Hematopoietic multipotent progenitor cell treated with erythropoietin and hydrocortisone succinate and interleukin-3 and kit ligand, for 8 days (in vitro differentiated cells): Measurements from ENCODE around the gene TCOF1.
"Not testable (repeated sequence)": the region's sequence is repeated elsewhere in the genome, so short reads cannot be mapped to it uniquely, and the experiment has no call there.

Source experiments
- DNase-seq: peaks from one replicate; pipeline ENCODE4 v3.0.0-alpha.2; 2015

Gene TCOF1

DNA sequence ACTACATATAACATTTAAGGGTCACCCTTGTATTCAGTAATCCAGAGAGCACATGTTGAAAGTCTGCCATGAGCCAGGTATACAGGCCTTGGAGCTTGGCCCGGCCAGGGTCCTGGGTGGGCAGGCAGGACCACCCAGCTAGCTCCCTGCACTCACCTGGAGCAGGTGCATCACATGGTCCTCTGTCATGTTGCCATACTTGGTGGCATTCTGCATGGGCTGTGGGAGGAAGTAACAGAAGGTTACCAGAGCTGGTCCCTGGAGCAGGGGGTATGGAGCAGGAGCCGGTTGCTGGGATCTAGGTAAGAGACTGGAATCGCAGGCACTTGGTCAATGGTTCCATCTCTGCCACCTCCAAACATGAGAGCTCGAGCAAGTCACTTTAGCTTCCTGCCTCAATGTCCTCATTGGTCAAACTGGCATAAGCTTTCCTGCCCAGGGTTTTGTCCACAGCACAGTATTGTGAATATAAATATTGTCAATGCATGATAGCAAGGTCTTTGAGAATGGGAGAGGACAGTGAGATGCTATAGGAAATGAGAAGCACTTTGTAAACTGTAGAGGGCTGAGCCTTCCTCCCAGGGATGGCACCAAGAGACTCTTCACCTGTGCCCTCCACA, 48.7 kb downstream of the TCOF1 start:
- no peak for DNase-seq

DNA sequence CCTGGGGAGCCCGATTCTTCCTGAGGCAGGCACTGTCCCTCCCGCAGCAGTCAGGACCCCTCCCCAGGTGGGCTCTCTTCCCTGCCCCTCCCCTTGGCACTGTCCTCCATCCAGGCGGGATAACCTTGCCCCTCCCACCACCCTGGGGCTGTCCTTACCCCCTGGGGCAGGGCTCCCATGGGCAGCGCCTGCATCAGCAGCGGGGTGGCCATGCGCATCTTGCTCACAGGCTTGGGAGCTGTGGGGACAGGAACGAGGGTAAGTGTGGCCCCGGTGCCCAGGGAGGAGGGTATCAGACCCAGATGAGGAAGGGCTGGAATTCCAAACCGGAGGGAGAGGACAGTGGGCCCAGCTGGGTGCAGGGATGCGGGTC, 49.2 kb downstream of the TCOF1 start:
- DNase-seq = no peak

DNA sequence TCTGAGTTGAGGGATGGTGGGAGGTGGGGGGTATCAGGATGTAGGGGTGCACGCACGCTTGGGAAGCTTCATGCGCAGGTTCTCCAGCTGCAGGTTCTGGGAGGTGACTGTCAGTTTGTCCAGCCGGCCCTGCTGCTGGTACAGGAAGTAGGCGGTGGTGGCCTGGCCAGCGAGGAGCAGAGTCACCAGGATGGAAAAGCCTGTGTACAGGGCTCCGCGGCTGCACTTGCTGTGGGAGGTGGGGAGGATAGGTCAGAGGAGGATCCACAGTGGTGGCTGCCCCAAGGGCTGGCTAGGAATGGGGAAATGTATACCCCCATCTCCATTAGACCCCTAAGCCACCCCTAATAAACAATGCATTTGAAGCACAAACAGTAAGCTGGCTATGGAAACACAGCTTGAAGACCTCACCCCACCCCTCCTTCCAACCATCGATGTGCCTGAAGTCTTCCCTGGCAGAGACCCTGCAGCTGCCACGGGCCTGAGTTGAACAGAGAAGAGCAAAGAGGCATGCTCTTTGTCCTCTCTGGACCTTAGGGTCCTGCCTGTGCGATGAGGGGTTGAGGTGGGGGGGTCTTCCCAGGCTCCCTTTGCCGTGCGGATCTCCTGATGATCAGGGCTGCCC, 49.7 kb downstream of the TCOF1 start:
- no peak for DNase-seq

DNA sequence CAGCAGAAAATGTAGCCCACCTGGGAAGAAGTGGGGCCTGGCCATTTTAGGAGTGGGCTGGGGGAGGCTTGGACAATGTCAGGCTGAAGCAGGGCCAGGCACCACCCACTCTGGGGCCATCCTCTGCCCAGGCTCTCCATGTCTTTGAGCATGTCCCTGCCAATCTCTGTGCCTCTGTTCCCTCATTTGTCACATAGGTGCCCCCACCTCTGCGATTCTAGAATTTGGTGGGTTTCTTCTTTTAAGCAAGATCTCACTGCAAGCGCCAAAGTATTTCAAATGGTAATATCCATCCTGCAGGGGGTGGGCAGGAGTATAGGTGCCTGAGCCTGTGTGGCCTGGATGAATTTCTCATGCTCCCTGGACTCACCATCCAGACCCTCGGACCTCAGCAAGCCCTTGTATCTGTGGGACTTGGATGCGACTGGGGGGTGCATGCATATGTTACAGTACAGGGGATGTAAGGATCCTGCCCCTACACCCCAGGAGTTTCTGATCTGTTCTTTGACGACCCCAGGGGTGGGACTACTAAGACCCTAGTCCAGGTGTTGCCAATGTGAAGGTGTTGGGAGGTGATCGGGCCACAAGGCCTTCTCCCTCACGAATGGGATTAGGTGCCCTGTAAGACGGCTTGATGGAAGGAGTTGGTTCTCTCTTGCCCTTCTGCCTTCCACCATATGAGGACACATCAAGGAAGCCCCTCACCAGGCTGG, 50.9 kb downstream of the TCOF1 start:
- no peak for DNase-seq

DNA sequence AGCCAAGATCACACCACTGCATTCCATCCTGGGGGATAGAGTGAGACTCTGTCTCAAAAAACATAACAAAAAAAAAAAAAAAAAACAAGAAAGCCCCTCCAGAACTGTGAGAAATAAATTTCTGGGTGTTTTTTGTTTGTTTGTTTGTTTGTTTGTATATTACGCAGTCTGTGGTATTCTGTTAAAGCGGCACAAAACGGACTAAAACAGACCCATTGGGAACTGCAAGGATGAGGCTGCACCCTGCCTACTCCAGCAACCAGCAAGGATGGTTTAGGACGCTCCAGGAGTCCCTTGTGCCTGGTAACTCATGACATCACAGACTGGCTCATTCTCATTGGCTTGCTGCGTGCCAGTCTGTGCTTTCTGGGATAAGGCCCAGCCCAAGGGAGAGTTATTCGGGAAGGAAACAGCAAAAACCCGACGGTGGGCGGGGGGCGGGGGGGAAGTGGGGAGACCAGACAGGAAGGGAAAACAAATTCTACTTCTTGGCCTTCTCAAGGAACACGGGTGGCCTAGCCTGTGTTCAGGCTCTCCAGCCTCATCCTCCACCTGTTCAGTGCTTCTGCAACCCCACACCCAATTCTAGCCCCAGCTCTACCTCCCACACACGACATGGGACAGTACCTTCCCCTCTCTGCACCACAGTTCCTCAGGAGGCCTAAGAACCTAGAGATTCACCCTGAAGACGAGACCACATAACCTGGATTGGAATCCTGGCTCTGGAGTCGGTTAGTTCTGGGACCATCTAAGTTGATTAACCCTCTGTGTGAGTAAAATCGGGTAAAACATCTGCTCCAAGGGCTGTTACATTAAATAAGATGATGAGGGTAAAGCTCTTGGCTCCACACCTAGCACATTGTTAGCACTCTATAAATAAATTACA, 52.4 kb downstream of the TCOF1 start:
- peak; percentile 86 for DNase-seq

DNA sequence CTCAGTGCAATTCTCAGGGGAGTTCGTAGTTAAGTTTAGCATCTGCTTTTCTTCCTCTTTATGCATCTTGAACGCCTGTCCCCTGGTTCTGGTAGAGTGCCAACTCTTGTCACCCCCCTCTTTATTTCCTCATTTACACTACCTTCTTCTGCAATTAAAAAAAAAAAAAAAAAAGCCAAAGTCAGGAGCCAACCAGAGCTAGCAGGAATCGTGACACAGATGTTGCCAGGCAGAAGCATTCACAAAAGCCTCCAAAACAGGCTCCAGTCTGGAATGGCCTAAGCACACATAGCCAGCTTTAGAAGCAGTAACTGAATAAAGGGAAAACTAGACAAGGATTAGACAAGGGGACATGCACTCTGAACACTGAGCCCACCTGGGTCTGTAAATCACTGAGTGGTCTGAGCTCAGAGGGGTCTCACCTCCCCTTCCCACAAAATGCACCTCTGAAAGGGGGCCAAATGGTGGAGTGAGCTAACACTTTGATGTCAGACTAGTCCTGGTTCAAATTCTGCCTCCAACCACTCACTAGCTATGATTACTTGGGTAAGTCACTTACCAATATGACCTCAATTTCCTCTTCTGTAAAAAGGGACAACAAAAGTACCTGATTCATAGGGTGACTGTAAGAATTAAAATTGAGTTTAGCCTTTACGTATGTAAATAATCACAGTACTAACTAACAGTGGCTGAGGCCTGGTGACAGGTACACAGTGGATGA, 53.2 kb downstream of the TCOF1 start:
- peak; percentile 83 for DNase-seq

DNA sequence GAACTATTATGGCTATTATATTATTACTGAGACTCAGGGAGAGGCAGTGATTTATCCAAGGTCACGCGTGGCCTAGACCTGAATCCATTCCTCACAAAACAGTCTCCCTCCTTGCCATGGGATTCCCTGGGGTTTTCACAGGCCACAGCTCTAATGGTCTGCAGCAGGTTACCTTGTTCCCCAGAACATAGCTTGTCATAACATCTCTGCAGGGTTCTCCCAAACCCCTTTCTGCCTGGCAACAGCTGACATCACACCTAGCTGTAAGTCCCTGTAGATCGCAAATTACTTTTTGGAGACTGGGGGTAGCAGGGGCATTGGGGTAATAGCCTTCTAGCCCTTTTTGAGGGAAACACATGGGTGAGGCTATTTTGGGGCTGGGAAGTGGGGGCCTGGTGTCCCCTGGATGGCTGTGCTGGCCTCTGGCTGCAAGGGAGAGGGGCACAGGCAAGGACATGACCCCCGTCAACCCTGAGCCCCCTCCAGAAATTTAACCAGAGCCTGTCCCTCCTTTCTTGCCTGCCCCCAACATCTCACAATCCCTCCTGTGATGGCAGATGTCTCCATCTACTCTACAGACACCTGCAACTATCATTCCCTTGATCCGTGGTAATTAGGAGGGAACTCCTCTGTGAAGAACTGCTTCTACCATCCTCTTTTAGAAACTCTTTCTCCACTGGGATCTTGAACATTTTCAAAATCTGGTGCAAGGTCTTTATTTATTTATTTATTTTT, 53.9 kb downstream of the TCOF1 start:
- DNase-seq = peak; percentile 62

DNA sequence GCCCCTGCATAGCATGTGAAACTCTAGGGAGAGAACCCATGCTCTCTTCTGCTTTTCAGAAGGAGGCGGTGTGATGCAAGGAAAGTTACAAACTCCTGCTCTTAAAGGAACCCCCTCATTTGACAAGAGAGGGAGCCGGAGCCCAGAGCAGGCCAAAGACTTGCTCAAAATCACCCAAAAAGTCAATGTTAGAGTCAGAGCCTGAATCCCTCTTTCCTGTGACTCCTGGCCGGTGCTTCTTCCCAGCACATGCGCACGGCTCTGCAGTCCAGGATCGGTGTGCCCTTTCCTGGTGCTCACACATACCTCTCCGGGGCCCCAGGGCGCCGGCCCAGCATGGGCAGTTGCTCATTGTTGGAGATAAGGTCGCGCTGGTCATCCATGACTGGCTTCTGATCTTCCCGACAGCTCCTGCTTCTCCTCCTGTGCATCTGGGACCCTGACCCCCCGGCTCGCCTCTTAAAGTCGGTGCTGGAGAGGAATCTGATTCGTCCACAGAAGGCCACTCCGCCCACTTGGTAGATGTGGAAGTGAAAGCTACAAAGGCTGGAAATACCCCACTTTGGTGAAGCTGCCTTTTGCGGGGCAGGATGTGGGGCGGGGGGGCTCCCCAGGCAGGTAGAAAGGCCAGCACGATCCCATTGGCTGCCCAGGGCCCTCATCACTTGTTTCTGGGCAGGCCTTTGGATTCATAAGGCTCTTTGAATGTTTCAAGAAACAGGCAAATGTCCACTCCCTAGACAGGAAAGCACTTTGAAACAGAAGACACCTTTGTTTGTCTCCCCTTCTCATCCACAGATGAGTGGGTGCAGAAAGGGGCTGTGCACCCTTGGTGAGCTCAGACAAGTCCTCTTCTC, 55.0 kb downstream of the TCOF1 start, which contains the start of gene CD74:
Gene CD74, minus strand, starts transcription at position 592 of the 857 bp plus-strand sequence. Its CDS starts 161 bp downstream, at position 431.
- peak; percentile 72 for DNase-seq

DNA sequence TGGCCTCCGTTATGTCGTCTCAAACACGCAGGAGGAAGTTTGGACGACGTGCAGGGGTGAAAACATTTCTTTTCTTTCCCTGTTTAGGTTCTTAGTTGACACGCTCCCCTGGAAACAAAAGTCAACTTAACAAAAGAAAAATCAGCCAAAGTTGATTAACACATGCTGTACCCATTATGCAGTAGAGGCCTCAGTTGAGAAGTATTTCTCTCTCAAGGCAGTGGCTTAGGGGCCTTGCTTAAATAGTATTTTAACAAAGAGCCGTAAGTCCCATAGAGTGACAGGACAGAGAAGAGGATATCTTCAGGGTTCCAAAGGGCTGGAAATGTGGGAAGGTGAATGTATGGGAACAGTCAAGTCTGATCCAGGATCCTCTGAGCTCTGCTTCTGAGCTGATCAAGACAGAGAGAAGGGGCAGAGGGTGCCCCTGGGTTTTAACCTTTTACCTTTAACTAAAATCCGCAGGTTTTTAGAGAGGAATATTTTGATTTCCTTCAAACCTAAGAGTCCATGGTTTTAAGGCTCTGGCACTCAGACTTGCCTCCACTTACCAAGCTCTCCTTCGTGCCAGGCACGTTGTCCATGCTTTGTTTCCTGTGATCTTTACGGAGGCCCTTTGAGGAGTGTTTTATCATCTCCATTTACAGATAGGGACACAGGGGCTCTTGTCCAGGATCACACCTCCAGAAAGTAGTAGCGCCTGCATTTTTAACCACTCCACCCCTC, 55.8 kb downstream of the TCOF1 start:
- no peak for DNase-seq

DNA sequence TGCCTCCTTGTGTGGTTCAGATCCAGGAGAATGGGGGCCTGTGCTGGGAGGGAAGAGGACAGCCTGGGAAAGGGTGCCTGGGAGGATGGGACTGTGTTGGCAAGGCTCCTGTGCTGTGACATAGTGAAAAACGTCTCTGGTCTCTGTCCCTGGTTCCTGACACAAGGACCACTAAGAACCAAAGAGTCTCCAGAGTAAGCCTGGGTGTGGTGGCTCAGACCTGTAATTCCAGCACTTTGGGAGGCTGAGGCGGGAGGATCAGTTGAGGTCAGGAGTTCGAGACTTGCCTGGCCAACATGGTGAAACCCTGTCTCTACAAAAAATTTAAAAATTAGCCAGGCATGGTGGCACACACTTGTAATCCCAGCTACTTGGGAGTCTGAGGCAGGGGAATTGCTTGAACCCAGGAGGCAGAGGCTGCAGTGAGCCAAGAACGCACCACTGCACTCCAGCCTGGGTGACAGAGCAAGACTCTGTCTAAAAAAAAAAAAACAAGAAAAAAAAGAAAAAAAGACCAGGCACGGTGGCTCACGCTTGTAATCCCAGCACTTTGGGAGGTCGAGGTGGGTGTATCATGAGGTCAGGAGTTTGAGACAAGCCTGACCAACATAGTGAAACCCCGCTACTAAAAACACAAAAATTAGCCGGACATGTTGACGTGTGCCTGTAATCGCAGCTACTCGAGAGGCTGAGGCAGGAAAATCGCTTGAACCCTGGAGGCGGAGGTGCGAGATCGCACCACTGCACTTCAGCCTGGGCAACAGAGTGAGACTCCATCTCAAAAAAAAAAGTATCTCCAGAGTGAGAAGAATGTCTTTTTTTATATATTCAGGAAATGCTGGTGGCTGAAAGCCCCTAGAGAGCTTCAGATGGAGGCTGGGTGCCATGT, 56.6 kb downstream of the TCOF1 start:
- DNase-seq = not testable (repeated sequence)

DNA sequence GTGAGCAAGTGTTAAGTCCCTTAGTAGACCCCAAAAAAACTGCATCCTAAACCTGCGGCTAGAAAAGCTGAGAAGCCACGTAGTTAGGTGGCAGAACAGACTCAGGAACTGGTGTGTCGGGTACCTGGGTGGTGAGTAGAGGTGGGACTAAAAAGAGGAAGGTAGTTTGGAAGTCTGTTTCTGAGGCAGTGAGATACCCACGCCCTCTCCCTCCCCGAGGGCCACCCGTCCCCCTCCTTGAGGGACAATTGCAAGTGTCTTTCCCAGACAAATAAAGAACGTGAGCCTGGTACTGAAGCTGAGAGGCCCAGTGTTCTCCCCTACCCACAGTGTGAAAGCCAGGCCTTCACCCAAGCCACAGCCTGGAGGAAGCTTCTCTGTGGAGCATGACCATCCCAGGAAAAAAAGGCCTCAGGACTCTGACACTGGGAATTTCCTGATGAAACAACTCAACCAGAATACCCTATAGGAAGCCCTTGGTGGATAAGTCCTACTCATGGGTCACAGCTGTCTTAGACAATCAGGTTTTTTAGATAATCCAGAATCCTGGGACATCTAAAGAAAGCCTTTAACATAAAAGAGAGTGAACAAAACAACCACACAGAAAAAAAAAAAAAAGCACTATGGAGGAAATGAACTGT, 62.3 kb downstream of the TCOF1 start:
- no peak for DNase-seq

DNA sequence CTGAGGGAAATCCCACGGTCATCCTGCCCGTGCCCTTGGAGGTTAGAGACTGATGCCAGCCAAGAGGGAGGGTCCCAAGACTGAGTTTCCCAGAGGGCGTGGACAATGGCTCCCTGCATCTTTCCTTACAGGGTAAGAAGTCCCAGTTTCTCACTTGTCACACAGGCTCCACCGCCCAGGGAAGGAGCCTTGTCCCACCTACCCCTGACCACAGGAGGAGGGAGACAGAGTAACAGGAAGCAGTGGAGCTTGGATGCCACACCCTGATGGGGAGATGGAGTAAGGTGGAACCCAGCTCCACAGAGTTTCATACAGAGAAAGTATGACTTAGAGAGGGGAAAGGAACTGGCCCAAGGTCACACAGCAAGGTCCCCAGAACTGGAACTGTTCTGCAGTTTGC, 64.6 kb downstream of the TCOF1 start:
- DNase-seq = no peak

DNA sequence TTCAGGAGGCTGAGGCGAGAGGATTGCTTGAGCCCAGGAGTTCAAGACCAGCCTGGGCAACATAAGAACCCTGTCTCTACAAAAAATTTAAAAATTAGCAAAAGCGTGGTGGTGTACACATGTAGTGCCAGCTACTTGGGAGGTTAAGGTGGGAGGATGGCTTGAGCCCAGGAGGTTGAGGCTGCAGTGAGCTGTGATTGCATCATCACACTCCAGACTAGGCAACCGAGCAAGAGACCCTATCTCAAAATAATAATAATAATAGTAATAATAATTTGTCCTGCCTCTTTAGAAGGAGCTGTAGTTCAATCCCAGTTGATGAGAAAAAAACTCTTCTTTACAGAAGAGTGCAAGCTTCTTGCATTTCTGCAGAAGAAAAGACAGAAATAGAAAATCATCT, 65.3 kb downstream of the TCOF1 start:
- no peak for DNase-seq

DNA sequence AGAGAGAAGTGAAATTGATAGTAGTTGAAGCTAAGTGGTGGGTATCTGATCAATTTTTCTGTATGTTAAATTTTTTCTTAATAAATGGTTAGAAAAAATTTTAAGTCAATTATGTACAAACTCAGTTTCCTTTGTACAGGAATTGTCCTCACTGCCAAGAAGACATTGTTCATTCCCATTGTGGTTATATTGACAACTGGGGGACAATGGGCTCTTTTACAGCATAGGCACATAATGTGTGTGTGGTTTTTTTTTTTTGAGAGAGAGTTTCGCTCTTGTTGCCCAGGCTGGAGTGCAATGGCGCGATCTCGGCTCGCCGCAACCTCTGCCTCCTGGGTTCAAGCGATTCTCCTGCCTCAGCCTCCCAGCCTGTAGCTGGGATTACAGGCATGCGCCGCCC, 68.7 kb downstream of the TCOF1 start:
- not testable (repeated sequence) for DNase-seq

DNA sequence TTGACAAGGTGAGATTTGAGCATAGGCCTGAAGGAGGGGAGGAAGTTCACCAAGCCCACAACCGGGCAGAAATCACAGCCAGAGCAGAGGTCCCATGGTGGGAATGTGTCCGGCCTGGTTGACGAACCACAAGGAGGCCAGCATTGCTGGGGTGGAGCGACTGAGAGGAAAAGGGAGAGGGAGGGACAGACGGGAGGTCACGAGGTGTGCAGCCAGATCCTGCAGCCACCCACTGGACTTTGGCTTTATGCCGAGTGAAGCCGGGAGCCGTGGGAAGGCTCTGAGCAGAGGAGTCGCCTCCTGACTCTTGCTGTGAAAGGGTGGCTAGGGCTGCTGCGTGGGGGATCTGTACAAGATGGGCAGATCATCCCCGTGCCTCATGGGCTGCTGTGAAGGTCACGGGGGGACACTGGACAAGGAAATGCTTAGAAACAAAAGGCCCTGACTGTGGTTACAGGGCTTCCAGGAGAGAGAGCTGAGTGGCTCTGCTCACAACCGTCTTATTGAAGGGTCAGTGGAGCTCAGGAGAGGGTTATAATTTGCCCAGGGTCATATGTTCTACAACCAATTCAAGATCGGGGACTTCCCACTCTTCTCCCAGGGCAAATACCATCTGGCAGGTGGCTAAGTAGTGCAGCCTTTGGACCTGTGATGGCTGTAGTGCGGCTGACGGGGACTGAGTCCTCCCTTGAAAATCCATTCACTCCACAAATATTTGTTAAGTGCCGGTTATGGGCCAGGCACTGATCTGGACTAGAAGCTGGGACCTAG, 70.8 kb downstream of the TCOF1 start:
- no peak for DNase-seq

DNA sequence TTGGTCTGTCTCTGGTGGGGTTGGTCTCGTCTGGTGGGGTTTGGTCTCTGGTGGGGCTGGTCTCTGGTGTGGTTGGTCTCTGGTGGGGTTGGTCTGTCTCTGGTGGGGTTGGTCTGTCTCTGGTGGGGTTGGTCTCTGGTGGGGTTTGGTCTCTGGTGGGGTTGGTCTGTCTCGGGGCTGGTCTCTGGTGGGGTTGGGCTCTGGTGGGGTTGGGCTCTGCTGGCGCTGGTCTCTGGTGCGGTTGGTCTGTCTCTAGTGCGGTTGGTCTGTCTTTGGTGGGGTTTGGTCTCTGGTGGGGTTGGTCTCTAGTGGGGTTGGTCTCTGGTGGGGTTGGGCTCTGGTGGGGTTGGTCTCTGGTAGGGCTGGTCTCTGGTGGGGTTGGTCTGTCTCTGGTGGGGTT, 71.5 kb downstream of the TCOF1 start:
- DNase-seq = no peak

DNA sequence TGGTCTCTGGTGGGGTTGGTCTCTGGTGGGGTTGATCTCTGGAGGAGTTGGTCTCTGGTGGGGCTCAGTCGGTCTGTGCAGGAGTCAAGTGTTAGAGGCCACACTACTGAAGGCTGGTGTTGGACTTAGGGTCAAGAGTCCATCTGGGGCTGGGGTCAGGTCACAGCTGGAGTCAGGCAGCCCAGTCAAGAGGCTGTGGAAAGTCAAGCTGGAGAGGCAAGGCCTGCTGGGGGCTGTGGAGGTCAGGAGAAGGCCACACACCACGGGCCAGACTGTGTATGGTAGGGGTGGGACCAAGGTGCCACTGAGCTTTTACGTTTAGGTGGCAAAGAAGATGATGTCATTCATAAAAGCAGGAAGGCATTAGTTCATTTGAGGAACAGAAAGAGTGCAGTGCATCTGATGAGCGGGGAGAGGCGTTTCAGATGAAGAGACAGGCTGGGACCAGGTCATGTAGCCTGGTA, 71.9 kb downstream of the TCOF1 start:
- DNase-seq = no peak

DNA sequence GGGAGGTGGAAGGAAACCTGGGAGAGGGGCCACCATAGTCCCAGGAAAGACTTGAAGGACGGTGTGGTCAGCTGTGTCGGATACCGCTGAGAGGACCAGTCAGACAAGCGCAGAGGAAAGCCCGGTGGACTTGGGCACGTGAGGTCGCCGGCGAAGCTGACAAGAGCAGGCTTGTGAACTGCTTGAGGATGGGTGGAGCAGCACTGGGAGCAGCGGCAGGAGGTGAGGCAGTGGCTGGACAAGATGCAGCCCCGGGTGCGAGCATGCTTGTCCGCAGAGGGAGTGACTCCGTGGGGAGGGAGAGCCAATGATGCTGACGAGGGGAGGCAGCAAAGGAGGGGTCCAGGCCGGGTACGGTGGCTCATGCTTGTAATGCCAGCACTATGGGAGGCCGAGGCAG, 73.6 kb downstream of the TCOF1 start:
- no peak for DNase-seq
